BJ (cell line): Measurements from ENCODE around the gene DICER1. TPM values are rescaled to one million over a fixed set of nuclear protein-coding genes. Genes with fewer than 3 reads are reported as not detected.

ENCODE experiments used
- CTCF ChIA-PET: fragments of 350-600 bp; formaldehyde crosslinking; extraction: SDS; loops from one replicate; lab custom pipeline; 2021; ENCODE audit warnings: antibody characterized with exemption, inconsistent platforms; lab: Yijun Ruan, JAX
- POLR2A ChIA-PET: fragments of 300-600 bp; sonication (Branson Sonifier 250); formaldehyde crosslinking; extraction: SDS; loops from one replicate; lab custom pipeline; 2021; ENCODE audit warnings: antibody characterized with exemption; lab: Charles Lee
- DNase-seq: peaks from one replicate; pipeline ENCODE4 v3.0.0-alpha.2; 2011; ENCODE audit warnings: low read depth
- H3K27me3 ChIP-seq: 2 replicates; pipeline ENCODE4 v1.6.0; 2011; ENCODE audit warnings: low read length; ENCODE audit not compliant: control insufficient read depth, insufficient read depth
- H3K36me3 ChIP-seq: 2 replicates; pipeline ENCODE4 v1.5.1; 2011; ENCODE audit warnings: low read length; ENCODE audit not compliant: control insufficient read depth, insufficient read depth
- H3K4me3 ChIP-seq: 2 replicates; pipeline ENCODE4 v1.5.1; 2011; ENCODE audit warnings: low read depth, mild to moderate bottlenecking, control low read depth, low read length
- polyA plus RNA-seq: library from polyadenylated mRNA; depleted of rRNA; stranded (reverse); fragments of >200 nt; gene quantifications from 2 replicates; pipeline ENCODE4 v1.2.3, GENCODE V29; 2011
- TF ChIP-seq, protein P1 (sequence below): IDR thresholded peaks from 2 replicates; pipeline ENCODE4 v1.5.1; 2011; ENCODE audit warnings: low read depth, mild to moderate bottlenecking, control low read depth, inconsistent platforms, low read length, moderate library complexity; ENCODE audit not compliant: insufficient read depth

DICER1 gene
- polyA plus RNA-seq, 1 experiment: 15.7 TPM

GRCh38 chr14:95057851-95058250 is 99.5 kb downstream of the DICER1 start:
- ChIA-PET CTCF (no interaction called here), POLR2A (no interaction called here)
- TF ChIP-seq, protein P1, sequence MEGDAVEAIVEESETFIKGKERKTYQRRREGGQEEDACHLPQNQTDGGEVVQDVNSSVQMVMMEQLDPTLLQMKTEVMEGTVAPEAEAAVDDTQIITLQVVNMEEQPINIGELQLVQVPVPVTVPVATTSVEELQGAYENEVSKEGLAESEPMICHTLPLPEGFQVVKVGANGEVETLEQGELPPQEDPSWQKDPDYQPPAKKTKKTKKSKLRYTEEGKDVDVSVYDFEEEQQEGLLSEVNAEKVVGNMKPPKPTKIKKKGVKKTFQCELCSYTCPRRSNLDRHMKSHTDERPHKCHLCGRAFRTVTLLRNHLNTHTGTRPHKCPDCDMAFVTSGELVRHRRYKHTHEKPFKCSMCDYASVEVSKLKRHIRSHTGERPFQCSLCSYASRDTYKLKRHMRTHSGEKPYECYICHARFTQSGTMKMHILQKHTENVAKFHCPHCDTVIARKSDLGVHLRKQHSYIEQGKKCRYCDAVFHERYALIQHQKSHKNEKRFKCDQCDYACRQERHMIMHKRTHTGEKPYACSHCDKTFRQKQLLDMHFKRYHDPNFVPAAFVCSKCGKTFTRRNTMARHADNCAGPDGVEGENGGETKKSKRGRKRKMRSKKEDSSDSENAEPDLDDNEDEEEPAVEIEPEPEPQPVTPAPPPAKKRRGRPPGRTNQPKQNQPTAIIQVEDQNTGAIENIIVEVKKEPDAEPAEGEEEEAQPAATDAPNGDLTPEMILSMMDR: no peak
- Histone ChIP-seq H3K4me3 (no peak overlapping the region), H3K27me3 (no peaks in the 10 kb centered on the region), H3K36me3 (no peaks in the 10 kb centered on the region)
- no peak for DNase-seq

DNA sequence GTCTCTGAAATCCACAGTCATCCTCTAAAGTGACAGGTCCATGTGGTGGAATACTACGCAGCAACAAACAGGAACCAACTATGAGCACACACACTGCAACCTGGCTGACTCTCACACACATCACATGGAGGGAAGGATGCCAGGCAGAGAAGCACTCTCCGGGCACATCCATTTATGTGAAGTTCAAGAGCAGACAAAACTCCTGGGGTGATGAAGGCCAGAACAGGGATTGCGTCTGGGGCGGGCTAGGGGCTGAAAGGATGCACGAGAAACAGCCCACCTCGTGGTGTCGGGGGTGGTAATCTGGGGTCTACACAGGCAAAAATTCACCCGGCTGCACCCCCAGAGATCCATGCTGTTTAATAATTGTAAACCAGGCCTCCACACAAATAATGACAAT is 100.2 kb downstream of the DICER1 start:
- Histone ChIP-seq H3K4me3 (no peak overlapping the region), H3K27me3 (no peaks in the 10 kb centered on the region), H3K36me3 (no peaks in the 10 kb centered on the region)
- TF ChIP-seq, protein P1: no peak
- CTCF ChIA-PET: no interaction called here
- no peak for DNase-seq
- POLR2A ChIA-PET: no interaction called here

DNA sequence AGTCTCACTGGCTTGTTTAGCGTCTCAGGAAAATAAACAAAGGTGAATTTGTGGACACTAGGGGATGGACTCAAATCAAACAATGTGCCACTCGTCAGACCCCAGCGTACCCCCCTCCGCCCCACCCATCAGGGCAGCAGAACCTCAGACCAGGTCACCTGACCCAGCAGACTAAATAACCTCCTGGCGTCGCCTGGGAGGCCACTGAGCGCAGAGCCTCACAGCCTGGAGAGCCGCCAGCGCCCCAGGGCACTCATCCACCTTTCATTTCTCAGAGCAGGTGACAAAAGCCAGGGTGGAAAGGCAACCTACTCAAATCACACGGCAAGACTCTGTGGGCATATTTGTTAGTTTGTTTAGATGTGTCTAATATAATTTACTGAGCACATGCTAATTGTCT is 100.9 kb downstream of the DICER1 start:
- ChIA-PET CTCF (no interaction called here), POLR2A (no interaction called here)
- Histone ChIP-seq H3K36me3 (no peaks in the 10 kb centered on the region), H3K4me3 (no peak overlapping the region), H3K27me3 (no peaks in the 10 kb centered on the region)
- no peak for DNase-seq
- TF ChIP-seq, protein P1: no peak

DNA sequence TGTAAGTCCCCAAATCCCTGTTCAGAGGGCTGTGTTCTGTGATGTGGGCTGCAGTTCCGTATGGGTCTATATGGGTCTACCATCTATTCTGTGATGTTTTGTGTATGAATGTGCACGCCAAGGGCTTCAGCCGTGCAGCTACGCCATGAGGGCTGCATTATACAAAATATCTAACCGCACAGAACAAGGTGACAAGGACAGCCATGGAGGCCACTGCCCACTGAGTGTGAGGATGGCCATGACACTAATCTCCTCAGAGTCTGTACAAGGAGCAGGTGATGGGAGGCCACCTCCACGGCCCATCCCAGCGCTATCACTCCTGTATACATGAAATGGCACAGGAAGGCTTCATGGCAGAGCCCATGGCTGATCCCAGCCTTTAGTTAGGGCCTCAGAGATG is 102.0 kb downstream of the DICER1 start:
- CTCF ChIA-PET: no interaction called here

GRCh38 chr14:95054346-95055280 is 102.7 kb downstream of the DICER1 start:
- Histone ChIP-seq H3K27me3 (no peaks in the 10 kb centered on the region), H3K36me3 (no peaks in the 10 kb centered on the region), H3K4me3 (no peak overlapping the region)
- CTCF ChIA-PET: no interaction called here
- DNase-seq: no peak
- POLR2A ChIA-PET: no interaction called here
- TF ChIP-seq, protein P1: no peak

More for the DNA sequence above, 102.0 kb downstream of the DICER1 start:
- DNase-seq: no peak
- Histone ChIP-seq H3K36me3 (no peaks in the 10 kb centered on the region), H3K4me3 (no peak overlapping the region), H3K27me3 (no peaks in the 10 kb centered on the region)
- TF ChIP-seq, protein P1: no peak
- POLR2A ChIA-PET: no interaction called here
